ENCODE measurements around the gene ATP6V1E1. TPM values are rescaled to one million over a fixed set of nuclear protein-coding genes. Genes with fewer than 3 reads are reported as not detected.
A peak's percentile ranks its signal among the peaks of the same experiment; 100 is the strongest.
"Not testable (repeated sequence)": the region's sequence is repeated elsewhere in the genome, so short reads cannot be mapped to it uniquely, and the experiment has no call there.

Gene ATP6V1E1
- polyA plus RNA-seq, 2 of the 4 experiments (the other 2 are of a cell fraction): 112 to 123 TPM

DNA sequence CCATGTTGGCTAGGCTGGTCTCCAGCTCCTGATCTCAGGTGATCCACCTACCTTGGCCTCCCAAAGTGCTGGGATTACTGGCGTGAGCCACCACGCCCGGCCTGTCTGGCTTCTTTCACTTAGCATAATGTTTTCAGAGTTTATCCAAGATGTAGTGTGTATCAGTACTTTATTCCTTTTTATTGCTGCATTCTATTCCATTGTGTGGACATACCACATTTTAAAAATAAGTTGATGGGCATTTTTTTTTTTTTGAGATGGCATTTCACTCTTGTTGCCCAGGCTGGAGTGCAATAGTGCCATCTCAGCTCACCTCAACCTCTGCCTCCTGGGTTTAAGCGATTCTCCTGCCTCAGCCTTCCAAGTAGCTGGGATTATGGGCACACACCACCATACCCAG lies 13.8 kb upstream of the ATP6V1E1 start:
- DNase-seq (ENCODE audit: low read depth in 1 of 2, low spot score in 1 of 2); H3K4me3 ChIP-seq; H3K4me2 ChIP-seq; FAIRE-seq; CTCF ChIA-PET; H3K9me3 ChIP-seq; ATAC-seq; H3K27ac ChIP-seq: not testable (repeated sequence)
- 99% methylated on average over 4 of the region's 4 CpGs for WGBS (ENCODE audit: missing lambda C conversion rate)
- POLR2A ChIA-PET: interaction anchor here (0.5 kb wide), 1 partner anchor 64 kb away, joined by 7 read pairs; no protein-coding TSS in a partner anchor
- H3K4me1 ChIP-seq: peaks cover 15% of the 10 kb centered on the region; the same call in 2 of the 3 replicates
- peak; percentile 51; the same call in 1 of the 2 replicates for TF ChIP-seq KDM1A (IDR thresholded peaks at IDR 0.05; ENCODE audit: low read depth)

DNA sequence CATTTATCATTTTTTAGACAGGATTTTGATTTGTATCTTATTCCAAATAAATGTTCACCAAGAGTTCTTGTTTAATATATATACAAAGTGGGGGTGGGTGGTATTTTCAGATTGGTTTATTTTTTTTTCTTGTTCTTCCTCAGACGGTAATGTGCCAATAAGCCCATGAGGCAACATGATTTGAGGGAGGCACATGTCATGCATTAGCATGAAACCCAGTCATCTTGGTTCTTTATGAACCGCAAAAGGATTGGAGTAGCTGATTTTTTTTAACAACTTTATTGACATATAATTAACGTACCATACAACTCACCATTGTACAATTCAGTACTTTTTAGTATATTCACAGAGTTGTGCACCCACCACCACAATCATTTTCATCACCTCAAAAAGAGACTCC lies 12.7 kb upstream of the ATP6V1E1 start:
- WGBS (ENCODE audit: missing lambda C conversion rate): 90% methylated on average over 3 of the region's 3 CpGs
- Histone ChIP-seq H3K9me3 (no peaks in the 10 kb centered on the region), H3K27ac (no peak overlapping the region), H3K4me1 (peaks cover 16% of the 10 kb centered on the region; the same call in 2 of the 3 replicates), H3K4me2 (no peak overlapping the region), H3K4me3 (no peak overlapping the region)
- DNase-seq (ENCODE audit: low read depth in 1 of 2, low spot score in 1 of 2) (no peak), ATAC-seq (no peak), FAIRE-seq (no peak)
- CTCF ChIA-PET: interaction anchor here (0.6 kb wide), 1 partner anchor 130 kb away, joined by 3 read pairs; no protein-coding TSS in a partner anchor
- no peak for TF ChIP-seq NPAS2 (CRISPR knock-in tag; IDR thresholded peaks at IDR 0.05; ENCODE audit: borderline replicate concordance)
- no peak for TF ChIP-seq HEYL (CRISPR knock-in tag; IDR thresholded peaks at IDR 0.05)
- TF ChIP-seq SMC3 (IDR thresholded peaks at IDR 0.05): no peak
- TF ChIP-seq CHD2 (IDR thresholded peaks at IDR 0.05; ENCODE audit: low read length, partially characterized antibody): no peak
- TF ChIP-seq NFE2L2 (conservative IDR thresholded peaks at IDR 0.05; ENCODE audit: low read length): no peak
- no peak for TF ChIP-seq MYC (IDR thresholded peaks at IDR 0.05; ENCODE audit: borderline replicate concordance, low read length)
- TF ChIP-seq EHF (CRISPR knock-in tag; IDR thresholded peaks at IDR 0.05): no peak
- no peak for TF ChIP-seq CBX8 (IDR thresholded peaks at IDR 0.05)
- no peak for TF ChIP-seq EHMT2 (IDR thresholded peaks at IDR 0.05; ENCODE audit: low read depth)
- TF ChIP-seq TFCP2L1 (CRISPR knock-in tag; IDR thresholded peaks at IDR 0.05): no peak
- TF ChIP-seq, protein P1, sequence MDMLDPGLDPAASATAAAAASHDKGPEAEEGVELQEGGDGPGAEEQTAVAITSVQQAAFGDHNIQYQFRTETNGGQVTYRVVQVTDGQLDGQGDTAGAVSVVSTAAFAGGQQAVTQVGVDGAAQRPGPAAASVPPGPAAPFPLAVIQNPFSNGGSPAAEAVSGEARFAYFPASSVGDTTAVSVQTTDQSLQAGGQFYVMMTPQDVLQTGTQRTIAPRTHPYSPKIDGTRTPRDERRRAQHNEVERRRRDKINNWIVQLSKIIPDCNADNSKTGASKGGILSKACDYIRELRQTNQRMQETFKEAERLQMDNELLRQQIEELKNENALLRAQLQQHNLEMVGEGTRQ (IDR thresholded peaks at IDR 0.05): no peak
- TF ChIP-seq EP300 (IDR thresholded peaks at IDR 0.05): no peak
- TF ChIP-seq, protein P2, sequence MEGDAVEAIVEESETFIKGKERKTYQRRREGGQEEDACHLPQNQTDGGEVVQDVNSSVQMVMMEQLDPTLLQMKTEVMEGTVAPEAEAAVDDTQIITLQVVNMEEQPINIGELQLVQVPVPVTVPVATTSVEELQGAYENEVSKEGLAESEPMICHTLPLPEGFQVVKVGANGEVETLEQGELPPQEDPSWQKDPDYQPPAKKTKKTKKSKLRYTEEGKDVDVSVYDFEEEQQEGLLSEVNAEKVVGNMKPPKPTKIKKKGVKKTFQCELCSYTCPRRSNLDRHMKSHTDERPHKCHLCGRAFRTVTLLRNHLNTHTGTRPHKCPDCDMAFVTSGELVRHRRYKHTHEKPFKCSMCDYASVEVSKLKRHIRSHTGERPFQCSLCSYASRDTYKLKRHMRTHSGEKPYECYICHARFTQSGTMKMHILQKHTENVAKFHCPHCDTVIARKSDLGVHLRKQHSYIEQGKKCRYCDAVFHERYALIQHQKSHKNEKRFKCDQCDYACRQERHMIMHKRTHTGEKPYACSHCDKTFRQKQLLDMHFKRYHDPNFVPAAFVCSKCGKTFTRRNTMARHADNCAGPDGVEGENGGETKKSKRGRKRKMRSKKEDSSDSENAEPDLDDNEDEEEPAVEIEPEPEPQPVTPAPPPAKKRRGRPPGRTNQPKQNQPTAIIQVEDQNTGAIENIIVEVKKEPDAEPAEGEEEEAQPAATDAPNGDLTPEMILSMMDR (IDR thresholded peaks at IDR 0.05): no peak
- POLR2A ChIA-PET: no interaction called here

DNA sequence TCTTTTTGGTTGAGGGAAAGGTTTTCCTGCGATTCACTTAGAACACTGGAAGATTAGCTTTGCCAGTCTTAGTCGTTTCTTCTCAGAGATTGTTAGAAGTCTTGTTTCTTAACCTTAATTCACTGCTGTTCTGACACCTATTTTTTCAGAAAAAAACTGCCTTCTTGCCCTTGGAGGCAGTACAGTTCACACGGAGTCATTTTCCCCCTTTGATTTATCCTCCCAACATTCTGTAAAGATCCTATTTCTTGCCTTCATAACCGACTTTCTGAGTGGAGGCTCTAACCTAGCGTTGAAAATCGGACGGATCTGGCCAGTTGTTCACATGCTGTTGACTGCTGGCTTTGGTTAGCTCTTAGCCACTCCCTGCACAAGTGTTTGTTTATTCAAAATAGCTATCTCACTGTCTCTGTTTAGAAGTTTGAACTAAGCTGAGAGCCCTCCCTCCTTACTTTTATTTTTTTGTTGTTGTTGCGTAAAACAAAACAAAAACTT lies 10.7 kb upstream of the ATP6V1E1 start:
- peak overlapping the region; percentile 84 for H3K4me2 ChIP-seq
- H3K4me1 ChIP-seq: peaks cover 13% of the 10 kb centered on the region; the same call in 2 of the 3 replicates
- no peaks in the 10 kb centered on the region for H3K9me3 ChIP-seq
- CTCF ChIA-PET: interaction anchor here (1.0 to 1.5 kb wide), 2 partner anchors 83 to 103 kb away, joined by 3 to 4 read pairs; no protein-coding TSS in a partner anchor
- whole genome bisulfite sequencing (ENCODE audit: missing lambda C conversion rate): 9% methylated on average over 8 of the region's 8 CpGs
- peak; percentile 71 to 77; a peak in 5 of 6 replicates for ATAC-seq
- POLR2A ChIA-PET: interaction anchor here (0.6 to 1.4 kb wide), 8 partner anchors 10 to 468 kb away, joined by 3 to 5 read pairs (median 3); no protein-coding TSS in a partner anchor
- DNase-seq (ENCODE audit: low read depth in 1 of 2, low spot score in 1 of 2): peak; percentile 57 to 65
- peak overlapping the region; percentile 71 for H3K4me3 ChIP-seq
- FAIRE-seq: no peak
- peak overlapping the region; percentile 88 to 99 for H3K27ac ChIP-seq
- TF ChIP-seq ZC3H11A (IDR thresholded peaks at IDR 0.05) (no peak), TP53 (CRISPR knock-in tag; IDR thresholded peaks at IDR 0.05) (no peak), PHF8 (IDR thresholded peaks at IDR 0.05; ENCODE audit: borderline replicate concordance, low read depth) (no peak), CEBPB (IDR thresholded peaks at IDR 0.05) (no peak), TFCP2L1 (CRISPR knock-in tag; IDR thresholded peaks at IDR 0.05) (no peak), POLR2AphosphoS2 (conservative IDR thresholded peaks at IDR 0.05; ENCODE audit: low read length) (no peak), SREBF2 (IDR thresholded peaks at IDR 0.05) (no peak), FOXS1 (CRISPR knock-in tag; IDR thresholded peaks at IDR 0.05) (no peak), EHF (CRISPR knock-in tag; IDR thresholded peaks at IDR 0.05) (no peak), NR3C1 (IDR thresholded peaks at IDR 0.05) (no peak), CHD2 (IDR thresholded peaks at IDR 0.05; ENCODE audit: low read length, partially characterized antibody) (no peak)
- TF ChIP-seq, protein P3, sequence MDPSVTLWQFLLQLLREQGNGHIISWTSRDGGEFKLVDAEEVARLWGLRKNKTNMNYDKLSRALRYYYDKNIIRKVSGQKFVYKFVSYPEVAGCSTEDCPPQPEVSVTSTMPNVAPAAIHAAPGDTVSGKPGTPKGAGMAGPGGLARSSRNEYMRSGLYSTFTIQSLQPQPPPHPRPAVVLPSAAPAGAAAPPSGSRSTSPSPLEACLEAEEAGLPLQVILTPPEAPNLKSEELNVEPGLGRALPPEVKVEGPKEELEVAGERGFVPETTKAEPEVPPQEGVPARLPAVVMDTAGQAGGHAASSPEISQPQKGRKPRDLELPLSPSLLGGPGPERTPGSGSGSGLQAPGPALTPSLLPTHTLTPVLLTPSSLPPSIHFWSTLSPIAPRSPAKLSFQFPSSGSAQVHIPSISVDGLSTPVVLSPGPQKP (IDR thresholded peaks at IDR 0.05; ENCODE audit: low read depth, low read length): no peak
- TF ChIP-seq, protein P4, sequence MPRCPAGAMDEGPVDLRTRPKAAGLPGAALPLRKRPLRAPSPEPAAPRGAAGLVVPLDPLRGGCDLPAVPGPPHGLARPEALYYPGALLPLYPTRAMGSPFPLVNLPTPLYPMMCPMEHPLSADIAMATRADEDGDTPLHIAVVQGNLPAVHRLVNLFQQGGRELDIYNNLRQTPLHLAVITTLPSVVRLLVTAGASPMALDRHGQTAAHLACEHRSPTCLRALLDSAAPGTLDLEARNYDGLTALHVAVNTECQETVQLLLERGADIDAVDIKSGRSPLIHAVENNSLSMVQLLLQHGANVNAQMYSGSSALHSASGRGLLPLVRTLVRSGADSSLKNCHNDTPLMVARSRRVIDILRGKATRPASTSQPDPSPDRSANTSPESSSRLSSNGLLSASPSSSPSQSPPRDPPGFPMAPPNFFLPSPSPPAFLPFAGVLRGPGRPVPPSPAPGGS (IDR thresholded peaks at IDR 0.05): no peak
